Ovary (tissue), 3 donors: ENCODE results near the gene CEP83.

Experiments
- CTCF ChIP-seq, 3 donors: fragments of 450-650 bp in 2 of 3; fragments of 200-600 bp in 1 of 3; IDR thresholded peaks; one replicate each; pipeline versions ENCODE4 v1.5.1 to v1.8.0; 2016 to 2022; ENCODE audit warnings: antibody characterized with exemption in 3 of 3, mild to moderate bottlenecking in 1 of 3
- EP300 ChIP-seq: sonication (generic); formaldehyde crosslinking; IDR thresholded peaks from one replicate; pipeline ENCODE4 v1.6.1; 2017; ENCODE audit warnings: antibody characterized with exemption
- POLR2A ChIP-seq: fragments of 450-650 bp; IDR thresholded peaks from one replicate; pipeline ENCODE4 v1.6.1; 2017; ENCODE audit warnings: antibody characterized with exemption, mild to moderate bottlenecking, moderate library complexity
- donor health status: DM: no; HTN: no; CAD: no.

GRCh38 chr12:94488463-94488862, 28.8 kb upstream of the CEP83 start:
- TF ChIP-seq POLR2A (no peak), CTCF (IDR thresholded peaks at IDR 0.05) (no peak), EP300 (no peak)
